Measurements from ENCODE around the gene SAXO1. TPM values are rescaled to one million over a fixed set of nuclear protein-coding genes. Genes with fewer than 3 reads are reported as not detected.

SAXO1 gene
- total and polyA plus RNA-seq, 2 donors from 2014 or later: 0.35 TPM; not detected in 1

- Histone ChIP-seq H3K4me3 (ENCODE audit: low read length in 3 of 3) (no peak overlapping the region), H3K4me1 (ENCODE audit: control insufficient read depth in 2 of 3, insufficient read depth in 2 of 3, low read depth in 1 of 3, low read length in 3 of 3) (peaks cover 0 to 13% (median 4%) of the 10 kb centered on the region in 3 donors), H3K9ac (ENCODE audit: low read length in 3 of 3) (no peak overlapping the region), H3K36me3 (ENCODE audit: control insufficient read depth in 2 of 3, insufficient read depth in 3 of 3, low read length in 3 of 3) (no peaks in the 10 kb centered on the region), H3K27me3 (ENCODE audit: control insufficient read depth, insufficient read depth, low read length) (no peaks in the 10 kb centered on the region), H3K27ac (ENCODE audit: low read depth in 2 of 2, low read length in 2 of 2) (no peak overlapping the region), H3K9me3 (ENCODE audit: control insufficient read depth in 2 of 3, insufficient read depth in 1 of 3, low read length in 3 of 3) (no peaks in the 10 kb centered on the region)
- TF ChIP-seq CTCF (IDR thresholded peaks at IDR 0.05; ENCODE audit: borderline replicate concordance, extremely low read depth, insufficient read depth): no peak
- no peak for DNase-seq
- no peak for FAIRE-seq
- intact Hi-C loops (cut with DNase I): no loop called here
Observed at GRCh38 chr9:18989097-18989496, 43.9 kb downstream of the SAXO1 start.

GRCh38 chr9:18988003-18988402, 45.0 kb downstream of the SAXO1 start:
- FAIRE-seq: no peak
- H3K36me3 ChIP-seq (ENCODE audit: control insufficient read depth in 2 of 3, insufficient read depth in 3 of 3, low read length in 3 of 3): no peaks in the 10 kb centered on the region
- no peak overlapping the region for H3K9ac ChIP-seq (ENCODE audit: low read length in 3 of 3)
- no peak overlapping the region for H3K27ac ChIP-seq (ENCODE audit: low read depth in 2 of 2, low read length in 2 of 2)
- intact Hi-C loops (cut with DNase I): no loop called here
- peaks cover 0 to 13% (median 4%) of the 10 kb centered on the region in 3 donors for H3K4me1 ChIP-seq (ENCODE audit: control insufficient read depth in 2 of 3, insufficient read depth in 2 of 3, low read depth in 1 of 3, low read length in 3 of 3)
- TF ChIP-seq CTCF (IDR thresholded peaks at IDR 0.05; ENCODE audit: borderline replicate concordance, extremely low read depth, insufficient read depth): no peak
- no peaks in the 10 kb centered on the region for H3K9me3 ChIP-seq (ENCODE audit: control insufficient read depth in 2 of 3, insufficient read depth in 1 of 3, low read length in 3 of 3)
- H3K4me3 ChIP-seq (ENCODE audit: low read length in 3 of 3): no peak overlapping the region
- DNase-seq: no peak
- no peaks in the 10 kb centered on the region for H3K27me3 ChIP-seq (ENCODE audit: control insufficient read depth, insufficient read depth, low read length)

GRCh38 chr9:18985996-18986395, 47.0 kb downstream of the SAXO1 start:
- Histone ChIP-seq H3K27me3 (ENCODE audit: control insufficient read depth, insufficient read depth, low read length) (no peaks in the 10 kb centered on the region), H3K4me1 (ENCODE audit: control insufficient read depth in 2 of 3, insufficient read depth in 2 of 3, low read depth in 1 of 3, low read length in 3 of 3) (peaks cover 0 to 13% (median 4%) of the 10 kb centered on the region in 3 donors), H3K36me3 (ENCODE audit: control insufficient read depth in 2 of 3, insufficient read depth in 3 of 3, low read length in 3 of 3) (no peaks in the 10 kb centered on the region), H3K9me3 (ENCODE audit: control insufficient read depth in 2 of 3, insufficient read depth in 1 of 3, low read length in 3 of 3) (no peaks in the 10 kb centered on the region), H3K27ac (ENCODE audit: low read depth in 2 of 2, low read length in 2 of 2) (no peak overlapping the region), H3K4me3 (ENCODE audit: low read length in 3 of 3) (no peak overlapping the region), H3K9ac (ENCODE audit: low read length in 3 of 3) (no peak overlapping the region)
- intact Hi-C loops (cut with DNase I): no loop called here
- DNase-seq: no peak
- FAIRE-seq: no peak
- TF ChIP-seq CTCF (IDR thresholded peaks at IDR 0.05; ENCODE audit: borderline replicate concordance, extremely low read depth, insufficient read depth): no peak

GRCh38 chr9:18985464-18985951, 47.5 kb downstream of the SAXO1 start:
- peaks cover 0 to 13% (median 4%) of the 10 kb centered on the region in 3 donors for H3K4me1 ChIP-seq (ENCODE audit: control insufficient read depth in 2 of 3, insufficient read depth in 2 of 3, low read depth in 1 of 3, low read length in 3 of 3)
- no peak for TF ChIP-seq CTCF (IDR thresholded peaks at IDR 0.05; ENCODE audit: borderline replicate concordance, extremely low read depth, insufficient read depth)
- no peak overlapping the region for H3K27ac ChIP-seq (ENCODE audit: low read depth in 2 of 2, low read length in 2 of 2)
- DNase-seq (peak in 3 of 5 donors; percentile 39 to 65 (median 62)), FAIRE-seq (no peak)
- H3K36me3 ChIP-seq (ENCODE audit: control insufficient read depth in 2 of 3, insufficient read depth in 3 of 3, low read length in 3 of 3): no peaks in the 10 kb centered on the region
- H3K27me3 ChIP-seq (ENCODE audit: control insufficient read depth, insufficient read depth, low read length): no peaks in the 10 kb centered on the region
- intact Hi-C loops (cut with DNase I): no loop called here
- H3K9ac ChIP-seq (ENCODE audit: low read length in 3 of 3): no peak overlapping the region
- H3K4me3 ChIP-seq (ENCODE audit: low read length in 3 of 3): no peak overlapping the region
- H3K9me3 ChIP-seq (ENCODE audit: control insufficient read depth in 2 of 3, insufficient read depth in 1 of 3, low read length in 3 of 3): no peaks in the 10 kb centered on the region
